Measurements from ENCODE around the gene EPHA6. TPM values are rescaled to one million over a fixed set of nuclear protein-coding genes. Genes with fewer than 3 reads are reported as not detected.

EPHA6 gene
- total and polyA plus RNA-seq, 7 donors, result 0.04 TPM; not detected in 6

DNA sequence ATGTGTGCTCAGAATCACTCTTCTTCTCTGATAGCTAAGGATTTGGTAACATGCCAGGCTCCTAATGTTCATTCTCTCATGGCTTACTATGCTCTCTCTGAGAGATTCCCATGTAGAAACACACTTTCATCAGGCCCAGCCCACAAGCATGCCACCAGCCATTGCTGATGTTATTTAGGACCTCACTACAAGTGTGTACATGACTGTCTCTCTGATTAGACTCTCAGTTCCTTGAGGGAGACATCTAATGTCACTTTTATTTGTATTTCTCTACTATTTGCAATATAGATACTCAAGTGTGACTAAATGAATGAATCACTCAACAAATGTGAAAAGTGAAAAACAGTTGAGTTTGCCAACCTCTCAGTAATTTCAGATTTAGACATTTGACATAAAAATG lies 865.8 kb downstream of the EPHA6 start:
- ATAC-seq (no peak), DNase-seq (no peak)
- TF ChIP-seq, protein P1, sequence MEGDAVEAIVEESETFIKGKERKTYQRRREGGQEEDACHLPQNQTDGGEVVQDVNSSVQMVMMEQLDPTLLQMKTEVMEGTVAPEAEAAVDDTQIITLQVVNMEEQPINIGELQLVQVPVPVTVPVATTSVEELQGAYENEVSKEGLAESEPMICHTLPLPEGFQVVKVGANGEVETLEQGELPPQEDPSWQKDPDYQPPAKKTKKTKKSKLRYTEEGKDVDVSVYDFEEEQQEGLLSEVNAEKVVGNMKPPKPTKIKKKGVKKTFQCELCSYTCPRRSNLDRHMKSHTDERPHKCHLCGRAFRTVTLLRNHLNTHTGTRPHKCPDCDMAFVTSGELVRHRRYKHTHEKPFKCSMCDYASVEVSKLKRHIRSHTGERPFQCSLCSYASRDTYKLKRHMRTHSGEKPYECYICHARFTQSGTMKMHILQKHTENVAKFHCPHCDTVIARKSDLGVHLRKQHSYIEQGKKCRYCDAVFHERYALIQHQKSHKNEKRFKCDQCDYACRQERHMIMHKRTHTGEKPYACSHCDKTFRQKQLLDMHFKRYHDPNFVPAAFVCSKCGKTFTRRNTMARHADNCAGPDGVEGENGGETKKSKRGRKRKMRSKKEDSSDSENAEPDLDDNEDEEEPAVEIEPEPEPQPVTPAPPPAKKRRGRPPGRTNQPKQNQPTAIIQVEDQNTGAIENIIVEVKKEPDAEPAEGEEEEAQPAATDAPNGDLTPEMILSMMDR (IDR thresholded peaks at IDR 0.05), result no peak
- Histone ChIP-seq H3K4me1 (no peaks in the 10 kb centered on the region), H3K9me3 (no peaks in the 10 kb centered on the region), H3K27me3 (ENCODE audit: insufficient read depth in 3 of 3, low read length in 2 of 3) (peaks cover 0 to 2% (median 0%) of the 10 kb centered on the region in 3 donors), H3K36me3 (ENCODE audit: insufficient read depth in 1 of 2, low read depth in 1 of 2) (no peaks in the 10 kb centered on the region), H3K27ac (no peak overlapping the region), H3K4me3 (no peak overlapping the region)
- intact Hi-C loops (cut with DNase I), result no loop called here

DNA sequence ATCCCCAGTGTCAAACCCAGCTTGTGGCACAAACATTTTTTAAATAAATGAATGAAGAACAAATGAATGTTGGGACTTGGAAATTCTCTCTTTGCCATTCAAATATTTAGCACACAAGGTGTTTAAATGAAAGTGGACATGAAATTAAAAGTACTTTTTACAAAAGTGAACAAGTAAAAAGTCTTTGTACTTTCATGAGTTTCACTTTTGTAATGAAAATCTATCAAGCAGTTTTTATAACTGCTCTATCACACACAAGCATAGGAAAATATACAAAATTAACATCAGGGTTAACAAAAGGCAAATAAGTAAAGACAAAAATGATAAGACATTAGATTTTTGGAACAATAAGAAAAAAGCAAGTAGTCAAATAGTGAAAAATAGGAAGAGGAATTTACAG lies 866.3 kb downstream of the EPHA6 start:
- no peaks in the 10 kb centered on the region for H3K9me3 ChIP-seq
- no peak overlapping the region for H3K4me3 ChIP-seq
- H3K27me3 ChIP-seq (ENCODE audit: insufficient read depth in 3 of 3, low read length in 2 of 3), result peaks cover 0 to 2% (median 0%) of the 10 kb centered on the region in 3 donors
- H3K27ac ChIP-seq, result no peak overlapping the region
- no peaks in the 10 kb centered on the region for H3K36me3 ChIP-seq (ENCODE audit: insufficient read depth in 1 of 2, low read depth in 1 of 2)
- H3K4me1 ChIP-seq, result no peaks in the 10 kb centered on the region
- intact Hi-C loops (cut with DNase I), result no loop called here
- ATAC-seq (no peak), DNase-seq (no peak)
- TF ChIP-seq, protein P1 (IDR thresholded peaks at IDR 0.05), result no peak

DNA sequence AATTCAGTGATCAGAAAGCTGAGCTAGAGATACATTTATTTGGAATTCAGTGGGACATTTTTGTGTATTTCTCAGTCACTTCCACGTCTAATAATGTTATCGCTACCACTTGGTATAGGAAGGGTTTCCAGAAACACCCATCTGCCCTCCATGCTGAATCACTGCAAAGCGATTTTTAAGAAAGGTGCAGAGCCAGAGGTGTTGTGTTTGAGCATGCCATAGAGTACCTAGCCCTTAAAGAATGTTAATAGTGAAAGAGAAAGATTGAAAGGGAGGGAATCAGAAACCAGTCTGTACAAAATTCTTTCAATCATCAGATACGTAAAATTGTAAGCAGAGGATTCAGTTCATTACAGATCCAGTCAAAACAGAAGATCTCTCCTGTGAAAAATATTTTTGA lies 870.1 kb downstream of the EPHA6 start:
- TF ChIP-seq, protein P1 (IDR thresholded peaks at IDR 0.05), result no peak
- DNase-seq (no peak), ATAC-seq (no peak)
- intact Hi-C loops (cut with DNase I), result no loop called here
- no peaks in the 10 kb centered on the region for H3K9me3 ChIP-seq
- H3K27ac ChIP-seq, result no peak overlapping the region
- no peaks in the 10 kb centered on the region for H3K4me1 ChIP-seq
- WGBS, 3 donors, result 83 to 86% (median 85%) methylated on average over 4 of the region's 4 CpGs
- H3K27me3 ChIP-seq (ENCODE audit: insufficient read depth in 3 of 3, low read length in 2 of 3), result peaks cover 0 to 2% (median 0%) of the 10 kb centered on the region in 3 donors
- no peak overlapping the region for H3K4me3 ChIP-seq
- no peaks in the 10 kb centered on the region for H3K36me3 ChIP-seq (ENCODE audit: insufficient read depth in 1 of 2, low read depth in 1 of 2)

DNA sequence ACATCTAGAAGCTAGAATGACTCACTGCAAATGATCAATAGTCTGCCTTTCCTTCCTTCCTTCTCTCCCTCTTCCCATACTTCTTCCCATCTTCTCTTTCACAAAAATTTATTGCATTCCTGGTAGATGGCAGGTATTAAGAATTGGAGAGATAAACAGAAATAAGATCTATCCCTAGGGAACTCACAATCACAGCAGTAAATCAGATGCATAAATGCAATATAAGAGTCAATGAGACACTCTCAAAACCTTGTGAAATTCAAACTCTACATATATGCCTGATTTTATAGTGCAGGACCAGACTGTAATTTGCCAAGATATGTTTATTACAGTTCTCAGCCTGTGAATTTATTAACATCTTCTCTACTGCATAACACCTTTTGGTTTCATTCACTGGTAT lies 871.9 kb downstream of the EPHA6 start:
- ATAC-seq, result no peak
- intact Hi-C loops (cut with DNase I), result no loop called here
- H3K27ac ChIP-seq, result no peak overlapping the region
- peaks cover 0 to 2% (median 0%) of the 10 kb centered on the region in 3 donors for H3K27me3 ChIP-seq (ENCODE audit: insufficient read depth in 3 of 3, low read length in 2 of 3)
- TF ChIP-seq, protein P1 (IDR thresholded peaks at IDR 0.05), result no peak
- no peaks in the 10 kb centered on the region for H3K9me3 ChIP-seq
- no peaks in the 10 kb centered on the region for H3K36me3 ChIP-seq (ENCODE audit: insufficient read depth in 1 of 2, low read depth in 1 of 2)
- H3K4me1 ChIP-seq, result no peaks in the 10 kb centered on the region
- no peak overlapping the region for H3K4me3 ChIP-seq
- DNase-seq, result no peak

DNA sequence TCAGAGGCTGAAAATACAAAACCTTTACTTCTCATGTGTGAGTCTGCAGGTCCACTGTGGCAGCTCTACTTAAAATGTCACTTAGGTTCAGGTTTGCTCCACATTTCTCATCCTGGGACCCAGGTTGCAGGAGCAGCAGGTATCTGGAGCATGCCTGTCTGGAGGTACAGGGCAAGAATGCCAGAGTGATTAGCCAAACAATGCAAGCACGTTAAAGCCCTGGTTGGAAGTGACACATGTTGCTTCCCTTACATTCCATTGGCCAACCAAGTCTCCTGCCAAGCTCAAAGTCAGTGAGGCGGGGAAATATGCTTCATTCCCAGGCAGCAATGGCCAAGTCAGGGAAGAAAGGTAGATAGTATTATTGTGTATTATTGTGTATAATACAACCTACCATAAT lies 873.3 kb downstream of the EPHA6 start:
- no peaks in the 10 kb centered on the region for H3K9me3 ChIP-seq
- intact Hi-C loops (cut with DNase I), result no loop called here
- DNase-seq (no peak), ATAC-seq (no peak)
- WGBS, 3 donors, result 37 to 46% (median 40%) methylated on average over 2 of the region's 2 CpGs
- H3K4me1 ChIP-seq, result no peaks in the 10 kb centered on the region
- no peaks in the 10 kb centered on the region for H3K27me3 ChIP-seq (ENCODE audit: insufficient read depth in 3 of 3, low read length in 2 of 3)
- H3K36me3 ChIP-seq (ENCODE audit: insufficient read depth in 1 of 2, low read depth in 1 of 2), result no peaks in the 10 kb centered on the region
- TF ChIP-seq, protein P1 (IDR thresholded peaks at IDR 0.05), result no peak
- H3K4me3 ChIP-seq, result no peak overlapping the region
- H3K27ac ChIP-seq, result no peak overlapping the region
